BJ (cell line): ENCODE results near the gene LYSMD3. TPM values are rescaled to one million over a fixed set of nuclear protein-coding genes. Genes with fewer than 3 reads are reported as not detected.

ENCODE experiments used
- CTCF ChIA-PET: fragments of 350-600 bp; formaldehyde crosslinking; extraction: SDS; loops from one replicate; lab custom pipeline; 2021; ENCODE audit warnings: antibody characterized with exemption, inconsistent platforms; lab: Yijun Ruan, JAX
- POLR2A ChIA-PET: fragments of 300-600 bp; sonication (Branson Sonifier 250); formaldehyde crosslinking; extraction: SDS; loops from one replicate; lab custom pipeline; 2021; ENCODE audit warnings: antibody characterized with exemption; lab: Charles Lee
- DNase-seq: peaks from one replicate; pipeline ENCODE4 v3.0.0-alpha.2; 2011; ENCODE audit warnings: low read depth
- H3K27me3 ChIP-seq: 2 replicates; pipeline ENCODE4 v1.6.0; 2011; ENCODE audit warnings: low read length; ENCODE audit not compliant: control insufficient read depth, insufficient read depth
- H3K36me3 ChIP-seq: 2 replicates; pipeline ENCODE4 v1.5.1; 2011; ENCODE audit warnings: low read length; ENCODE audit not compliant: control insufficient read depth, insufficient read depth
- H3K4me3 ChIP-seq: 2 replicates; pipeline ENCODE4 v1.5.1; 2011; ENCODE audit warnings: low read depth, mild to moderate bottlenecking, control low read depth, low read length
- polyA plus RNA-seq: library from polyadenylated mRNA; depleted of rRNA; stranded (reverse); fragments of >200 nt; gene quantifications from 2 replicates; pipeline ENCODE4 v1.2.3, GENCODE V29; 2011
- TF ChIP-seq, protein P1 (sequence below): IDR thresholded peaks from 2 replicates; pipeline ENCODE4 v1.5.1; 2011; ENCODE audit warnings: low read depth, mild to moderate bottlenecking, control low read depth, inconsistent platforms, low read length, moderate library complexity; ENCODE audit not compliant: insufficient read depth

Gene LYSMD3
- polyA plus RNA-seq, 1 experiment: 5.5 TPM

DNA sequence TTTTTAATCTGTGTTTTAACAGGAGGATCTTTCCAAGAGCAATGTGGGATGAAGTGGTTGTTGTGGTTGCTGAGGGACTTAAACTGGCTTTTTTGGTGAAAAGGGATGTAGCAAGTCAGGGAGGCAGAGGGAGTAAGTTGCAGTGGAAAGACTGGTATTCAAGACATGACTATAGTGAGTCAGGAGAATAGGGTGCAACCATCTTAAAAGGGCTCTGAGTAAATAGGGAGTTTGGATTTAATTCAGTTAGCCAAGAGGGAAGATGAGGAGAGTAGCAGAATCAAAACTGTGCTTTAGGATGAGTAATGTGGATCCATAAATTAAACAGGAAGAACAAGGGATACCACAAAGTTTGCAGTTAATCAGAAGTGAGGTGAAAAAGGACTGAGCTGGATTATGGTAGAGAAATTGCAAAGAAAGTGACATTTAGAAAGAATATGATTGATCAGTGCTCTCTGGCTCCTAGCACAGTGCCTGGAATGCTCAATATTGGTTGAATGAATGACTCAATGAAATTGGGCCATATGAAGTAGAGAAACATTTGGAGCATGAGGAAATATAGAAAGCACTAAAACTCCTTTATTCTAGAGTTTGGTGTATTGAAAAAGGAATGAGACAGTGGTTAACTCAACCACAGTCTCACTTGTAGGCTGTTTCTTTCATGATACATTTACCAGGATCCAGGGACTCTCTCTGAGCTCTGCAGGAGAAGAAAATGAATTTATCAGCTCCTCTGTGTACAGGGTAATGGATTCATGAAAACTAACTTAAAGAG, 49.6 kb downstream of the LYSMD3 start:
- TF ChIP-seq, protein P1, sequence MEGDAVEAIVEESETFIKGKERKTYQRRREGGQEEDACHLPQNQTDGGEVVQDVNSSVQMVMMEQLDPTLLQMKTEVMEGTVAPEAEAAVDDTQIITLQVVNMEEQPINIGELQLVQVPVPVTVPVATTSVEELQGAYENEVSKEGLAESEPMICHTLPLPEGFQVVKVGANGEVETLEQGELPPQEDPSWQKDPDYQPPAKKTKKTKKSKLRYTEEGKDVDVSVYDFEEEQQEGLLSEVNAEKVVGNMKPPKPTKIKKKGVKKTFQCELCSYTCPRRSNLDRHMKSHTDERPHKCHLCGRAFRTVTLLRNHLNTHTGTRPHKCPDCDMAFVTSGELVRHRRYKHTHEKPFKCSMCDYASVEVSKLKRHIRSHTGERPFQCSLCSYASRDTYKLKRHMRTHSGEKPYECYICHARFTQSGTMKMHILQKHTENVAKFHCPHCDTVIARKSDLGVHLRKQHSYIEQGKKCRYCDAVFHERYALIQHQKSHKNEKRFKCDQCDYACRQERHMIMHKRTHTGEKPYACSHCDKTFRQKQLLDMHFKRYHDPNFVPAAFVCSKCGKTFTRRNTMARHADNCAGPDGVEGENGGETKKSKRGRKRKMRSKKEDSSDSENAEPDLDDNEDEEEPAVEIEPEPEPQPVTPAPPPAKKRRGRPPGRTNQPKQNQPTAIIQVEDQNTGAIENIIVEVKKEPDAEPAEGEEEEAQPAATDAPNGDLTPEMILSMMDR: no peak
- ChIA-PET POLR2A (no interaction called here), CTCF (interaction anchor here (1.0 kb wide), 1 partner anchor 9 kb away, joined by 3 read pairs; no protein-coding TSS in a partner anchor)
- DNase-seq: no peak
- Histone ChIP-seq H3K4me3 (no peak overlapping the region), H3K36me3 (no peaks in the 10 kb centered on the region), H3K27me3 (no peaks in the 10 kb centered on the region)

DNA sequence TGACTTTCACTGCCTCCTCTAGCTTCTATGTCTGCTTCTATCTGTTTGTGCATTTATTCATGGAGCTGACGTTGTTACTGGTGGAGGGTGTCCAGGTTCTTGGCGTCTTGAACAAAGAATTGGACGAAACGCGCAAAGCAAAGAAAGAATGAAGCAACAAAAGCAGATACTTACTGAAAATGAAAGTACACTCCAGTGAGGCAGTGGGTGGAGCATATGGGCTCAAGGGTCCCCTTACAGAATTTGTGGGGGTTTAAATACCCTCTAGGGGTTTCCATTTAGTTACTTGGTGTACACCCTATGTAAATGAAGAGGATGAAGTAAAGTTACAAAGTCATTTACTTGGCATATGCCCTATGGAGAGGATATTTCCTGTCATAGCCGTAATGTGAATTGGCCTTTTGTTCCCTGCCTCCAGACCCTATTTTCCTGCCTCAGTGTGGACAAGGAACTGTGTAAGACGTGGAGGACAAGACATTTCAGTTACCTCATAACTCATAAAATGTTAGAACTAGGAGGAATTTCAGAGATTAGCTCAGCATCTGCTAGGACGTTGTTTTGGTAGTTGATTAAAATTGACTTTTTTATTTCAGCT, 51.7 kb downstream of the LYSMD3 start:
- no peak for DNase-seq
- TF ChIP-seq, protein P1: no peak
- POLR2A ChIA-PET: no interaction called here
- CTCF ChIA-PET: interaction anchor here (0.6 to 1.0 kb wide), 3 partner anchors 32 to 64 kb away, joined by 3 read pairs; no protein-coding TSS in a partner anchor
- Histone ChIP-seq H3K4me3 (no peak overlapping the region), H3K36me3 (no peaks in the 10 kb centered on the region), H3K27me3 (no peaks in the 10 kb centered on the region)

DNA sequence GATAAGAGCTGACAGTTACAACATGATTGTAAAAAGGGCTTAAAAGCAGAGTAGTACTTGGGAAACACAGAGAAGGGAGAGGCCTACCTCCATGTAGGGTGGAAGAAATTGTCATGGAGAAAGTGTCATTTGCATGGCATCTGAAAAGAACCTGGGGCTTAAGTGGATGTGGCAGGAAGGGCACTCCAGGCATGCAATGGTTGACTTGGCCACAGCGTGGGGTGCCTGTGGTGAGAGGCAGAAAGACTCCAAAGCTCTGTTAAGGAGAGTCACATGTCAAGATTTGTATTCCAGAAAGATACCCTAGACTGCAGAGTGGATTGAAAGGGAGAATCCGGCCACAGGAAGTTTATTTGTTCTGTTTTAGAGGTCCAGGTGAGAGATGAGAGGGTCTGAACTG, 52.3 kb downstream of the LYSMD3 start:
- ChIA-PET POLR2A (no interaction called here), CTCF (interaction anchor here (1.0 kb wide), 2 partner anchors 33 to 52 kb away, joined by 3 read pairs; no protein-coding TSS in a partner anchor)
- no peak for DNase-seq
- TF ChIP-seq, protein P1: no peak
- H3K36me3 ChIP-seq: no peaks in the 10 kb centered on the region
- no peaks in the 10 kb centered on the region for H3K27me3 ChIP-seq
- no peak overlapping the region for H3K4me3 ChIP-seq

DNA sequence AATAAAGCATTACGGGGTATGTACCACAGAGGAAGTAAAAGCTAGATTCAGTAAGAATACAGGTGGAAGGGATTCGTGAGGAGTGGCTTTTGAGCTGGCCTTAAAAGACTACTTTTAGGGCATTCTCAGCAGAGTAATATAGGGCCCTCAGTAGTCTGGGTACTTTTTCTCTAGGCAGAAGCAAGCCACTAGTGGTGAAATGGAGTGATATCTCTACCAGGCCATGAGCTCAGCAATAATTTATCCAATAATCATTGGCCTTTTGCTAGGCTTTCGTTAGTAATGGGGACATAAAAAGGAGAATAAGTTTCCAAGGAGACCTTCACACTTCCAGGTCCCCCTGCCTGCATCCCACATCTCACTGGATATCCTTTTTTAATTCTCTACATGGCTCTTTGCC, 53.0 kb downstream of the LYSMD3 start:
- no peaks in the 10 kb centered on the region for H3K27me3 ChIP-seq
- TF ChIP-seq, protein P1: no peak
- DNase-seq: no peak
- ChIA-PET POLR2A (no interaction called here), CTCF (interaction anchor here (1.4 kb wide), 1 partner anchor 10 kb away, joined by 3 read pairs; no protein-coding TSS in a partner anchor)
- H3K36me3 ChIP-seq: no peaks in the 10 kb centered on the region
- H3K4me3 ChIP-seq: no peak overlapping the region

DNA sequence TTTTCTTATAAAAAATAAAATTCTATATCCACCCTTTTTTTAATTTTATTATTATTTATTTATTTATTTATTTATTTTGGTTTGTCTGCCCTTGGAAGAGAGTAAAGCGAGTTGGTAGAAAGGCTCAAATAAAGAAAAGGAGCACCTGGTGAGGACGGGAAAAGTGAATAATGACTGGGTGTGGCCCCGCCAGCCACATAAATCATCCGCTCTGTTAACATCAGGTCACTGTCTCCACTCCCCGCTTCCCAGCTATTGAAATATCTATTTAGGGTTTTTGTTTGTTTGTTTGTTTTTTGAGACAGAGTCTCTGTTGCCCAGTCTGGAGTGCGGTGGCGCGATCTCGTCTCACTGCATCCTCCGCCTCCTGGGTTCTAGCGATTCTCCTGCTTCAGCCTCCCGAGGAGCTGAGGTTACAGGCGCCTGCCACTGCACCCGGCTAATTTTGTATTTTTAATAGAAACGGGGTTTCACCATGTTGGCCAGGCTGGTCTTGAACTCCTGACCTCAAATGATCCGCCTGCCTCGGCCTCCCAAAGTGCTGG, 53.9 kb downstream of the LYSMD3 start:
- no peaks in the 10 kb centered on the region for H3K27me3 ChIP-seq
- H3K4me3 ChIP-seq: no peak overlapping the region
- TF ChIP-seq, protein P1: no peak
- ChIA-PET CTCF (interaction anchor here (1.2 to 1.6 kb wide), 6 partner anchors 8 to 66 kb away, joined by 3 to 4 read pairs (median 3); partner anchors contain the start of gene CETN3), POLR2A (no interaction called here)
- DNase-seq: no peak
- H3K36me3 ChIP-seq: no peaks in the 10 kb centered on the region
